HUES48 (cell line): ENCODE data around the gene RNF212.
"Not testable (repeated sequence)": the region's sequence is repeated elsewhere in the genome, so short reads cannot be mapped to it uniquely, and the experiment has no call there.

ENCODE experiments used
- H3K27ac ChIP-seq: one replicate; pipeline ENCODE4 v1.7.0; 2013; ENCODE audit warnings: low read depth, low read length, inconsistent platforms
- H3K27me3 ChIP-seq: 2 replicates; pipeline ENCODE4 v1.6.1; 2013; ENCODE audit warnings: mild to moderate bottlenecking, low read length; ENCODE audit not compliant: control insufficient read depth, insufficient read depth
- H3K36me3 ChIP-seq: 2 replicates; pipeline ENCODE4 v1.6.1; 2013; ENCODE audit warnings: low read length; ENCODE audit not compliant: control insufficient read depth, insufficient read depth
- H3K4me1 ChIP-seq: 2 replicates; pipeline ENCODE4 v1.6.1; 2013; ENCODE audit warnings: mild to moderate bottlenecking, low read length; ENCODE audit not compliant: control insufficient read depth, insufficient read depth
- H3K4me3 ChIP-seq: 2 replicates; pipeline ENCODE4 v1.5.1; 2013; ENCODE audit warnings: mild to moderate bottlenecking, low read depth, low read length
- H3K9ac ChIP-seq: 2 replicates; pipeline ENCODE4 v1.6.1; 2013; ENCODE audit warnings: mild to moderate bottlenecking, low read depth, low read length, moderate library complexity
- H3K9me3 ChIP-seq: 2 replicates; pipeline ENCODE4 v1.6.1; 2013; ENCODE audit warnings: low read length; ENCODE audit not compliant: control insufficient read depth, insufficient read depth

The RNF212 gene

GRCh38 chr4:1139860-1140259, 26.5 kb upstream of the RNF212 start:
- Histone ChIP-seq H3K4me3 (no peak overlapping the region), H3K9me3 (peaks cover 9% of the 10 kb centered on the region), H3K36me3 (no peaks in the 10 kb centered on the region), H3K4me1 (no peaks in the 10 kb centered on the region), H3K9ac (no peak overlapping the region), H3K27me3 (no peaks in the 10 kb centered on the region; the same call in 1 of the 2 replicates), H3K27ac (no peak overlapping the region)

GRCh38 chr4:1137850-1138249, 24.5 kb upstream of the RNF212 start:
- Histone ChIP-seq H3K27me3 (no peaks in the 10 kb centered on the region; the same call in 1 of the 2 replicates), H3K4me3 (no peak overlapping the region)

GRCh38 chr4:1137063-1137776, 23.9 kb upstream of the RNF212 start:
- H3K9ac ChIP-seq, result no peak overlapping the region
- no peaks in the 10 kb centered on the region; the same call in 1 of the 2 replicates for H3K27me3 ChIP-seq
- no peak overlapping the region for H3K4me3 ChIP-seq
- H3K4me1 ChIP-seq, result no peaks in the 10 kb centered on the region
- no peaks in the 10 kb centered on the region for H3K36me3 ChIP-seq
- no peaks in the 10 kb centered on the region for H3K9me3 ChIP-seq
- no peak overlapping the region for H3K27ac ChIP-seq

More at GRCh38 chr4:1137850-1138249, 24.5 kb upstream of the RNF212 start:
- Histone ChIP-seq H3K36me3 (no peaks in the 10 kb centered on the region), H3K27ac (no peak overlapping the region), H3K9ac (no peak overlapping the region), H3K9me3 (no peaks in the 10 kb centered on the region), H3K4me1 (no peaks in the 10 kb centered on the region)

- no peak overlapping the region for H3K9ac ChIP-seq
Observed at GRCh38 chr4:1136048-1136447, 22.7 kb upstream of the RNF212 start.

GRCh38 chr4:1133033-1133432, 19.7 kb upstream of the RNF212 start:
- Histone ChIP-seq H3K4me3 (no peak overlapping the region), H3K4me1 (no peaks in the 10 kb centered on the region), H3K9ac (no peak overlapping the region), H3K9me3 (no peaks in the 10 kb centered on the region), H3K27ac (no peak overlapping the region), H3K36me3 (no peaks in the 10 kb centered on the region), H3K27me3 (no peaks in the 10 kb centered on the region; the same call in 1 of the 2 replicates)

More at GRCh38 chr4:1136048-1136447, 22.7 kb upstream of the RNF212 start:
- Histone ChIP-seq H3K4me1 (no peaks in the 10 kb centered on the region), H3K27ac (no peak overlapping the region), H3K4me3 (no peak overlapping the region), H3K27me3 (no peaks in the 10 kb centered on the region; the same call in 1 of the 2 replicates), H3K9me3 (no peaks in the 10 kb centered on the region), H3K36me3 (no peaks in the 10 kb centered on the region)

GRCh38 chr4:1130316-1131186, 17.2 kb upstream of the RNF212 start:
- H3K27me3 ChIP-seq, result no peaks in the 10 kb centered on the region; the same call in 1 of the 2 replicates
- H3K27ac ChIP-seq, result no peak overlapping the region
- no peaks in the 10 kb centered on the region for H3K4me1 ChIP-seq
- H3K36me3 ChIP-seq, result no peaks in the 10 kb centered on the region
- no peak overlapping the region for H3K4me3 ChIP-seq
- H3K9ac ChIP-seq, result no peak overlapping the region
- H3K9me3 ChIP-seq, result no peaks in the 10 kb centered on the region

GRCh38 chr4:1126506-1126905, 13.1 kb upstream of the RNF212 start:
- H3K4me3 ChIP-seq, result no peak overlapping the region
- no peak overlapping the region for H3K27ac ChIP-seq
- no peak overlapping the region for H3K9ac ChIP-seq
- H3K4me1 ChIP-seq, result no peaks in the 10 kb centered on the region
- H3K27me3 ChIP-seq, result no peaks in the 10 kb centered on the region; the same call in 1 of the 2 replicates
- H3K36me3 ChIP-seq, result no peaks in the 10 kb centered on the region
- H3K9me3 ChIP-seq, result no peaks in the 10 kb centered on the region

- not testable (repeated sequence) for H3K4me1 ChIP-seq, H3K27ac ChIP-seq, H3K27me3 ChIP-seq, H3K4me3 ChIP-seq, H3K9ac ChIP-seq, H3K9me3 ChIP-seq, H3K36me3 ChIP-seq
Observed at GRCh38 chr4:1125466-1125865, 12.1 kb upstream of the RNF212 start.

- Histone ChIP-seq H3K27me3 (no peaks in the 10 kb centered on the region; the same call in 1 of the 2 replicates), H3K4me1 (no peaks in the 10 kb centered on the region), H3K36me3 (no peaks in the 10 kb centered on the region), H3K4me3 (no peak overlapping the region), H3K9ac (no peak overlapping the region), H3K9me3 (no peaks in the 10 kb centered on the region), H3K27ac (no peak overlapping the region)
Observed at GRCh38 chr4:1124818-1125217, 11.5 kb upstream of the RNF212 start.

GRCh38 chr4:1122505-1122904, 9.1 kb upstream of the RNF212 start:
- no peaks in the 10 kb centered on the region for H3K4me1 ChIP-seq
- no peak overlapping the region for H3K4me3 ChIP-seq
- H3K27me3 ChIP-seq, result no peaks in the 10 kb centered on the region; the same call in 1 of the 2 replicates
- no peaks in the 10 kb centered on the region for H3K9me3 ChIP-seq
- H3K9ac ChIP-seq, result no peak overlapping the region
- H3K36me3 ChIP-seq, result no peaks in the 10 kb centered on the region
- H3K27ac ChIP-seq, result no peak overlapping the region

- Histone ChIP-seq H3K9me3 (no peaks in the 10 kb centered on the region), H3K4me1 (no peaks in the 10 kb centered on the region)
Observed at GRCh38 chr4:1116838-1117237, 3.5 kb upstream of the RNF212 start.

More at GRCh38 chr4:1116838-1117237, 3.5 kb upstream of the RNF212 start:
- Histone ChIP-seq H3K4me3 (no peak overlapping the region), H3K36me3 (no peaks in the 10 kb centered on the region), H3K27me3 (peaks cover 22% of the 10 kb centered on the region), H3K27ac (no peak overlapping the region), H3K9ac (no peak overlapping the region)
